GM12865 (cell line): ENCODE data around the gene TRAPPC12.

ENCODE experiments used
- DNase-seq: peaks from one replicate; pipeline ENCODE4 v3.0.0; 2010; ENCODE audit warnings: low read depth
- H3K4me3 ChIP-seq: 2 replicates; pipeline ENCODE4 v1.5.1; 2011; ENCODE audit warnings: mild to moderate bottlenecking, low read depth, low read length, control low read depth
- TF ChIP-seq, protein P1 (sequence below): IDR thresholded peaks from 2 replicates; pipeline ENCODE4 v1.5.1; 2011; ENCODE audit warnings: low read length, control low read depth, low read depth, inconsistent platforms; ENCODE audit not compliant: insufficient read depth; ENCODE audit errors: missing control alignments

Gene TRAPPC12

GRCh38 chr2:3430740-3431490 lies 51.4 kb downstream of the TRAPPC12 start:
- DNase-seq, result no peak
- TF ChIP-seq, protein P1, sequence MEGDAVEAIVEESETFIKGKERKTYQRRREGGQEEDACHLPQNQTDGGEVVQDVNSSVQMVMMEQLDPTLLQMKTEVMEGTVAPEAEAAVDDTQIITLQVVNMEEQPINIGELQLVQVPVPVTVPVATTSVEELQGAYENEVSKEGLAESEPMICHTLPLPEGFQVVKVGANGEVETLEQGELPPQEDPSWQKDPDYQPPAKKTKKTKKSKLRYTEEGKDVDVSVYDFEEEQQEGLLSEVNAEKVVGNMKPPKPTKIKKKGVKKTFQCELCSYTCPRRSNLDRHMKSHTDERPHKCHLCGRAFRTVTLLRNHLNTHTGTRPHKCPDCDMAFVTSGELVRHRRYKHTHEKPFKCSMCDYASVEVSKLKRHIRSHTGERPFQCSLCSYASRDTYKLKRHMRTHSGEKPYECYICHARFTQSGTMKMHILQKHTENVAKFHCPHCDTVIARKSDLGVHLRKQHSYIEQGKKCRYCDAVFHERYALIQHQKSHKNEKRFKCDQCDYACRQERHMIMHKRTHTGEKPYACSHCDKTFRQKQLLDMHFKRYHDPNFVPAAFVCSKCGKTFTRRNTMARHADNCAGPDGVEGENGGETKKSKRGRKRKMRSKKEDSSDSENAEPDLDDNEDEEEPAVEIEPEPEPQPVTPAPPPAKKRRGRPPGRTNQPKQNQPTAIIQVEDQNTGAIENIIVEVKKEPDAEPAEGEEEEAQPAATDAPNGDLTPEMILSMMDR, result no peak
- H3K4me3 ChIP-seq, result no peak overlapping the region

- TF ChIP-seq, protein P1, result no peak
- no peak overlapping the region for H3K4me3 ChIP-seq
- DNase-seq, result no peak
These were observed 52.6 kb downstream of the TRAPPC12 start for GRCh38 chr2:3432067-3432466.

DNA sequence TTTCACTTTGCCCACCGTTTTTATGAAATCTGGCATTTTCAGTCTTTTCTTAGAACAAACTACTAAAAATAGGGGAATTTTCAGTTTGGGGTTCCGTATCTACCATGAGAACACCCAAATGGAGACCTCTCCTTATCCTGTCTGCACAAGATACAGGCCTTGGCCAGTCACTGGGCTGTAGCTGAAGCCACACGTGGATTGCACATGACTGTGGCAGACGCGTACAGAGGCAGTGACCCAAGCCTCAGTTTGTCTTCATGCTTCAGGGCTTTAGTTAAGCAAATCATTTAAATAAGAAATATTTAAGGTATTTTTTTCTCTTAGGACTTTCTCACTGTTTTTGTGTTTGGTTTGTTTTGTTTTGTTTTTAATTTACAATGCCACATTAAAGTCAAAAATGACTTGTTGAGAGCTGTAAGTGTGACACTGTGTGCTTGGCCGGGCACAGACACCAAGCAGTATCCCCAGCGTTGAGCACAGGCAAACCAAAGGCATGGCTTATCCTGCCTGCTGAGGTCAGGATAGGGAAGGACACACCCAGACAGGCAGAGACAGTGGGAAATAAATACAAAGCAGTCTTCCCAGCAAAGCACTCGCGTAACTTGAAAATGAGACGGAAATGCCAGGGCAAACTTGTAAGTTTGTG lies 53.3 kb downstream of the TRAPPC12 start:
- no peak for DNase-seq
- TF ChIP-seq, protein P1, result no peak

DNA sequence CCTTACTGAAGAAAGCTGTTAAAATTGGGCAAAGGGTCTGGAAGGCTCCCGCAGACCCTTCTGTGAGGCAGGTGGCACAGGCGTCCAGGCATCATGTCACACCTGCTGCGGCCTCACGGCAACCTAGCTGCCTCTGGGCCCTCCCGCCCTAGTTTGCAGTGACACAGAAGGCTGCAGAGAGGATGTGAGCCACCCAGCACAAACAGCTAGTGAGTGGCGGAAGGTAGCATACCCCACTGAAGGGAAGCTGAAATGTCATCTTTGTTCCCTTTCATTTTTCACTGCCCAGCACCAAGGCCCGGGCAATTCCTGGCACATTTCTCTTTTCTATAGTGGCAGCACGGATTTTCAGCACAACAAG lies 53.8 kb downstream of the TRAPPC12 start:
- H3K4me3 ChIP-seq, result no peak overlapping the region
- DNase-seq, result no peak
- TF ChIP-seq, protein P1, result no peak

More for the DNA sequence above, 53.3 kb downstream of the TRAPPC12 start:
- H3K4me3 ChIP-seq, result no peak overlapping the region

DNA sequence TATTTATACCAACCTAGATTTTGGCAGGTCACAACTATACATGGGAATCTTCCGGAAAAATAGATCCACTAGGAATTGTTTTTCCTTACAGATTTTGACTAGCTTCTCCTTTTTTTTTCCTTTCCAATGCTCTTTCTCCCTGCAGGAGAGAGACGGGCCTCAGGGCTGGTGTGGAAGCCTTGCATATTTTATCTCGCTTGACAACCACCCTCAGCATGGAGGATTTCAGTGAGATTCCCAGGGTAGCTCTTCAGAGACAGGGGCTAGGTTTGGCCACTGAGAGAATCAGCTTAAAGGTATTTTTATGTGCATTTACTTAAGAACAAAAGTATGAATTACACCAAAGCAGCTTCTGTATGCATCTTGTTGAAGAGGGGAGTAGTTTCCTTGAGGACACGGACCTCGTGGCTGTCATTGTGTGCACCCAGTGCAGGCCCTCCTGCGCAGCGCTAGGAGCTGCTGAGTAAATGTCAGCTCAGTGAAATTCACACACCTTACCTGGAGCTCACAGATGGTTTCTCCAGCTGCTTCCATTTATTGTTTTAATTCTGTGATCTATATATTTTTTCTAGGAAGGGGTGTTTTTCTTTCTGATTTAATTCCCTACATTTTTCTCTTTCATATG lies 54.4 kb downstream of the TRAPPC12 start:
- H3K4me3 ChIP-seq, result no peak overlapping the region
- DNase-seq, result no peak
- TF ChIP-seq, protein P1, result no peak

GRCh38 chr2:3434654-3435053 lies 55.2 kb downstream of the TRAPPC12 start:
- no peak for DNase-seq
- no peak overlapping the region for H3K4me3 ChIP-seq
- TF ChIP-seq, protein P1, result no peak

GRCh38 chr2:3435445-3435844 lies 56.0 kb downstream of the TRAPPC12 start:
- TF ChIP-seq, protein P1, result no peak
- DNase-seq, result no peak
- H3K4me3 ChIP-seq, result no peak overlapping the region
